SK-N-SH (cell line): ENCODE results near the gene RASA3.

ENCODE experiments used
- CHD2 ChIP-seq: fragments of 150-350 bp; IDR thresholded peaks from 2 replicates; pipeline ENCODE4 v1.6.1; 2018; ENCODE audit warnings: low read length; ENCODE audit not compliant: partially characterized antibody
- CTCF ChIP-seq: fragments of 200-600 bp; sonication (generic); IDR thresholded peaks from 2 replicates; pipeline ENCODE4 v1.6.1; 2017; ENCODE audit warnings: antibody characterized with exemption, mild to moderate bottlenecking, moderate library complexity
- EZH2phosphoT487 ChIP-seq: fragments of 200-600 bp; sonication (generic); IDR thresholded peaks from 2 replicates; pipeline ENCODE4 v1.6.1; 2017; ENCODE audit warnings: low read depth, mixed run types, mild to moderate bottlenecking, antibody characterized with exemption, moderate library complexity, borderline replicate concordance
- GABPA ChIP-seq: IDR thresholded peaks from 2 replicates; pipeline ENCODE4 v1.4.0; 2012; ENCODE audit warnings: low read depth, mild to moderate bottlenecking
- JUND ChIP-seq: IDR thresholded peaks from 2 replicates; pipeline ENCODE4 v1.4.0; 2012
- POLR2AphosphoS5 ChIP-seq: IDR thresholded peaks from 2 replicates; pipeline ENCODE4 v1.6.1; 2012; ENCODE audit warnings: low read depth, low read length
- SIN3A ChIP-seq: IDR thresholded peaks from 2 replicates; pipeline ENCODE4 v1.6.1; 2012; ENCODE audit warnings: low read depth, mild to moderate bottlenecking, low read length, moderate library complexity, borderline replicate concordance
- SMC3 ChIP-seq: IDR thresholded peaks from 2 replicates; pipeline ENCODE4 v1.6.1; 2012; ENCODE audit warnings: low read depth, low read length, improper control_type of control experiment
- TEAD4 ChIP-seq: IDR thresholded peaks from 2 replicates; pipeline ENCODE4 v1.4.0; 2012; ENCODE audit warnings: mild to moderate bottlenecking, borderline replicate concordance; ENCODE audit not compliant: insufficient read depth
- YY1 ChIP-seq: IDR thresholded peaks from 2 replicates; pipeline ENCODE4 v1.4.0; 2012; ENCODE audit warnings: low read depth, mild to moderate bottlenecking
- TF ChIP-seq, protein P1 (sequence below): IDR thresholded peaks from 2 replicates; pipeline ENCODE4 v1.6.1; 2012; ENCODE audit warnings: mild to moderate bottlenecking, low read depth, low read length, moderate library complexity
- TF ChIP-seq, protein P2 (sequence below): fragments of 150-350 bp; IDR thresholded peaks from 2 replicates; pipeline ENCODE4 v1.6.1; 2017; ENCODE audit warnings: antibody characterized with exemption, low read length, low read depth, borderline replicate concordance
- TF ChIP-seq, protein P3 (sequence below): IDR thresholded peaks from 2 replicates; pipeline ENCODE4 v1.4.0; 2012; ENCODE audit warnings: low read depth

- TF ChIP-seq CTCF, result no peak
- no peak for TF ChIP-seq POLR2AphosphoS5
- no peak for TF ChIP-seq YY1
- TF ChIP-seq TEAD4, result no peak
- TF ChIP-seq, protein P1, sequence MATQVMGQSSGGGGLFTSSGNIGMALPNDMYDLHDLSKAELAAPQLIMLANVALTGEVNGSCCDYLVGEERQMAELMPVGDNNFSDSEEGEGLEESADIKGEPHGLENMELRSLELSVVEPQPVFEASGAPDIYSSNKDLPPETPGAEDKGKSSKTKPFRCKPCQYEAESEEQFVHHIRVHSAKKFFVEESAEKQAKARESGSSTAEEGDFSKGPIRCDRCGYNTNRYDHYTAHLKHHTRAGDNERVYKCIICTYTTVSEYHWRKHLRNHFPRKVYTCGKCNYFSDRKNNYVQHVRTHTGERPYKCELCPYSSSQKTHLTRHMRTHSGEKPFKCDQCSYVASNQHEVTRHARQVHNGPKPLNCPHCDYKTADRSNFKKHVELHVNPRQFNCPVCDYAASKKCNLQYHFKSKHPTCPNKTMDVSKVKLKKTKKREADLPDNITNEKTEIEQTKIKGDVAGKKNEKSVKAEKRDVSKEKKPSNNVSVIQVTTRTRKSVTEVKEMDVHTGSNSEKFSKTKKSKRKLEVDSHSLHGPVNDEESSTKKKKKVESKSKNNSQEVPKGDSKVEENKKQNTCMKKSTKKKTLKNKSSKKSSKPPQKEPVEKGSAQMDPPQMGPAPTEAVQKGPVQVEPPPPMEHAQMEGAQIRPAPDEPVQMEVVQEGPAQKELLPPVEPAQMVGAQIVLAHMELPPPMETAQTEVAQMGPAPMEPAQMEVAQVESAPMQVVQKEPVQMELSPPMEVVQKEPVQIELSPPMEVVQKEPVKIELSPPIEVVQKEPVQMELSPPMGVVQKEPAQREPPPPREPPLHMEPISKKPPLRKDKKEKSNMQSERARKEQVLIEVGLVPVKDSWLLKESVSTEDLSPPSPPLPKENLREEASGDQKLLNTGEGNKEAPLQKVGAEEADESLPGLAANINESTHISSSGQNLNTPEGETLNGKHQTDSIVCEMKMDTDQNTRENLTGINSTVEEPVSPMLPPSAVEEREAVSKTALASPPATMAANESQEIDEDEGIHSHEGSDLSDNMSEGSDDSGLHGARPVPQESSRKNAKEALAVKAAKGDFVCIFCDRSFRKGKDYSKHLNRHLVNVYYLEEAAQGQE, result no peak
- TF ChIP-seq, protein P2, sequence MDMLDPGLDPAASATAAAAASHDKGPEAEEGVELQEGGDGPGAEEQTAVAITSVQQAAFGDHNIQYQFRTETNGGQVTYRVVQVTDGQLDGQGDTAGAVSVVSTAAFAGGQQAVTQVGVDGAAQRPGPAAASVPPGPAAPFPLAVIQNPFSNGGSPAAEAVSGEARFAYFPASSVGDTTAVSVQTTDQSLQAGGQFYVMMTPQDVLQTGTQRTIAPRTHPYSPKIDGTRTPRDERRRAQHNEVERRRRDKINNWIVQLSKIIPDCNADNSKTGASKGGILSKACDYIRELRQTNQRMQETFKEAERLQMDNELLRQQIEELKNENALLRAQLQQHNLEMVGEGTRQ, result no peak
- TF ChIP-seq, protein P3, sequence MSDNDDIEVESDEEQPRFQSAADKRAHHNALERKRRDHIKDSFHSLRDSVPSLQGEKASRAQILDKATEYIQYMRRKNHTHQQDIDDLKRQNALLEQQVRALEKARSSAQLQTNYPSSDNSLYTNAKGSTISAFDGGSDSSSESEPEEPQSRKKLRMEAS, result no peak
- no peak for TF ChIP-seq SIN3A
- TF ChIP-seq CHD2, result no peak
- TF ChIP-seq EZH2phosphoT487, result no peak
- no peak for TF ChIP-seq SMC3
- no peak for TF ChIP-seq GABPA
- no peak for TF ChIP-seq JUND
Measured at GRCh38 chr13:113967729-113968462, 164.5 kb downstream of the RASA3 start.
